PC-9 (cell line): ENCODE measurements around the gene IQSEC1. TPM values are rescaled to one million over a fixed set of nuclear protein-coding genes. Genes with fewer than 3 reads are reported as not detected.

Experiments
- BruUV-seq: library from RNA; stranded (reverse); fragments of 400-500 nt; replicated peaks from 2 replicates; lab custom pipeline; 2021; lab: Mats Ljungman, UMichigan
- CTCF ChIA-PET: fragments of 300-600 bp; sonication (Branson Sonifier 250); formaldehyde crosslinking; loops from one replicate; lab custom pipeline; 2022; ENCODE audit warnings: antibody characterized with exemption; lab: Charles Lee
- POLR2A ChIA-PET: fragments of 300-600 bp; sonication (Branson Sonifier 250); formaldehyde crosslinking; loops from one replicate; lab custom pipeline; 2022; ENCODE audit warnings: antibody characterized with exemption; ENCODE audit not compliant: unreplicated experiment; lab: Charles Lee
- DNase-seq, 2 experiments: peaks; one replicate each; pipeline versions ENCODE4 v3.0.0 to v3.0.0-alpha.2; 2015 to 2022; ENCODE audit warnings: mixed read lengths in 1 of 2
- H2AFZ ChIP-seq: fragments of 200-600 bp; sonication (generic); 2 replicates; pipeline ENCODE4 v1.8.1; 2017; ENCODE audit warnings: antibody characterized with exemption
- H3F3A ChIP-seq: fragments of 200-600 bp; sonication (generic); 2 replicates; pipeline ENCODE4 v1.8.1; 2017; ENCODE audit warnings: antibody characterized with exemption, mild to moderate bottlenecking, low read depth; ENCODE audit not compliant: insufficient read depth
- H3K27ac ChIP-seq: fragments of 200-600 bp; sonication (generic); 2 replicates; pipeline ENCODE4 v1.6.1; 2016; ENCODE audit warnings: mixed run types
- H3K27me3 ChIP-seq: fragments of 200-600 bp; sonication (generic); 2 replicates; pipeline ENCODE4 v1.6.1; 2016; ENCODE audit warnings: low read depth, mixed run types; ENCODE audit not compliant: insufficient read depth
- H3K36me3 ChIP-seq: fragments of 200-600 bp; sonication (generic); 2 replicates; pipeline ENCODE4 v1.6.1; 2016; ENCODE audit warnings: low read depth, mixed run types
- H3K4me1 ChIP-seq: fragments of 200-600 bp; sonication (generic); replicated peaks from 2 replicates; pipeline ENCODE4 v1.6.1; 2016; ENCODE audit warnings: mixed run types; ENCODE audit not compliant: insufficient read depth
- H3K4me2 ChIP-seq: fragments of 200-600 bp; sonication (generic); 2 replicates; pipeline ENCODE4 v1.6.1; 2017; ENCODE audit warnings: mixed run types
- H3K4me3 ChIP-seq: fragments of 200-600 bp; sonication (generic); 2 replicates; pipeline ENCODE4 v1.6.1; 2016; ENCODE audit warnings: mixed run types
- H3K79me2 ChIP-seq: fragments of 200-600 bp; sonication (generic); 2 replicates; pipeline ENCODE4 v1.6.1; 2017; ENCODE audit warnings: low read depth, mixed run types
- H3K9me2 ChIP-seq: fragments of 200-600 bp; sonication (generic); 2 replicates; pipeline ENCODE4 v1.8.1; 2017; ENCODE audit warnings: mild to moderate bottlenecking; ENCODE audit not compliant: insufficient read depth
- H3K9me3 ChIP-seq: fragments of 200-600 bp; sonication (generic); 2 replicates; pipeline ENCODE4 v1.8.1; 2016; ENCODE audit warnings: low read depth; ENCODE audit not compliant: insufficient read depth
- H4K20me1 ChIP-seq: fragments of 200-600 bp; sonication (generic); 2 replicates; pipeline ENCODE4 v1.8.1; 2017; ENCODE audit not compliant: insufficient read depth
- EZH2 ChIP-seq: fragments of 200-600 bp; sonication (generic); IDR thresholded peaks from 2 replicates; pipeline ENCODE4 v1.8.0; 2017; ENCODE audit warnings: antibody characterized with exemption, low read depth
- intact Hi-C: fragments of 100-400 bp; cut with micrococcal nuclease; formaldehyde crosslinking; loops from one replicate; pipeline ENCODE4 v1.10.0; 2022; ENCODE audit not compliant: unreplicated experiment
- total RNA-seq: library from RNA; stranded (reverse); gene quantifications from 2 replicates; pipeline ENCODE4 v1.2.3, GENCODE V29; 2021
- TF ChIP-seq, protein P1 (sequence below): fragments of 200-600 bp; sonication (generic); conservative IDR thresholded peaks from 2 replicates; pipeline ENCODE4 v1.6.1; 2017; ENCODE audit warnings: mixed run types, antibody characterized with exemption, mild to moderate bottlenecking, moderate library complexity

The IQSEC1 gene
- total RNA-seq, 1 experiment from 2014 or later = 30.7 TPM

DNA sequence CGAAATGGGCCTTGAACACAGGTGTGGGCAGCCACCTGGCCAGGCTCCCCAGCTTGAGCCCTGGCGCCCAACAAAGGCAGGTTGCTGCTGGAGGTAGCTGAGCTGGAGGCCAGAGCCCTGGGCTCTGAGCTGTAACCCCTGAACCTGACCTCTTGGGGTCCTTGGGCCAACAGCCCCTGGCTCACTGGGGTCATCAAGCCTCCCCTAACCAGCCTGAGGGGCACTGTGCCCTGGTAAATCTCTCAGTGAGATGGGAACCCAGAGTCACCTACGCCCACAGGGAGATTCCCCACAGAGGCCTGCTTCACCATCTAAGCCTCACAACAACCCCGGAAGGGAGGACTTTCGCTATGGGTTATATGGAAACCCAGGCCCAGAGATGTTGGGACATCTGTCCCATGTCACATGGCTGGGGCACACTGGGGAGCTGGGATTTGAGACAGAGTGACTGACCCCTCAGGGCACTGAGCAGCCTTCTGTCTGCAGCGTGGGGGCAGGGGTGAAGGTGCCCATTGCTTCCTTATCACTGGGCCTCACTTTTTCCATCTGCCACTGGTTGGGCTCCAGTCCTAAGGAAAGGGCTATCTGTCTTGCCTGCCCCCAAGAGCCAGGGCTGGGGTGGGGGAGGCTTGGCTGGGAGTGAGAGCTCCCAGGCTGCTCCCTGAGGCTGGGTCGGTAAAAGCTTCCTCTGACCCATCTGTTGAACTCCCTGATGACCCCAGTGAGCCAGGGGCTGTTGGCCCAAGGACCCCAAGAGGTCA lies 59.1 kb downstream of the IQSEC1 start:
- intact Hi-C loops = no loop called here
- Histone ChIP-seq H3F3A (peaks cover 34% of the 10 kb centered on the region), H3K9me2 (no peaks in the 10 kb centered on the region), H3K4me3 (no peak overlapping the region), H3K79me2 (peaks cover 19% of the 10 kb centered on the region; the same call in 1 of the 2 replicates), H4K20me1 (no peaks in the 10 kb centered on the region), H3K4me1 (peaks cover 53% of the 10 kb centered on the region), H2AFZ (no peak overlapping the region), H3K27ac (no peak overlapping the region), H3K9me3 (no peaks in the 10 kb centered on the region), H3K27me3 (no peaks in the 10 kb centered on the region), H3K4me2 (no peak overlapping the region), H3K36me3 (no peaks in the 10 kb centered on the region)
- POLR2A ChIA-PET = no interaction called here
- no TSS peak for BruUV-seq
- TF ChIP-seq, protein P1, sequence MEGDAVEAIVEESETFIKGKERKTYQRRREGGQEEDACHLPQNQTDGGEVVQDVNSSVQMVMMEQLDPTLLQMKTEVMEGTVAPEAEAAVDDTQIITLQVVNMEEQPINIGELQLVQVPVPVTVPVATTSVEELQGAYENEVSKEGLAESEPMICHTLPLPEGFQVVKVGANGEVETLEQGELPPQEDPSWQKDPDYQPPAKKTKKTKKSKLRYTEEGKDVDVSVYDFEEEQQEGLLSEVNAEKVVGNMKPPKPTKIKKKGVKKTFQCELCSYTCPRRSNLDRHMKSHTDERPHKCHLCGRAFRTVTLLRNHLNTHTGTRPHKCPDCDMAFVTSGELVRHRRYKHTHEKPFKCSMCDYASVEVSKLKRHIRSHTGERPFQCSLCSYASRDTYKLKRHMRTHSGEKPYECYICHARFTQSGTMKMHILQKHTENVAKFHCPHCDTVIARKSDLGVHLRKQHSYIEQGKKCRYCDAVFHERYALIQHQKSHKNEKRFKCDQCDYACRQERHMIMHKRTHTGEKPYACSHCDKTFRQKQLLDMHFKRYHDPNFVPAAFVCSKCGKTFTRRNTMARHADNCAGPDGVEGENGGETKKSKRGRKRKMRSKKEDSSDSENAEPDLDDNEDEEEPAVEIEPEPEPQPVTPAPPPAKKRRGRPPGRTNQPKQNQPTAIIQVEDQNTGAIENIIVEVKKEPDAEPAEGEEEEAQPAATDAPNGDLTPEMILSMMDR = no peak
- TF ChIP-seq EZH2 = no peak
- no peak for DNase-seq
- CTCF ChIA-PET = no interaction called here

DNA sequence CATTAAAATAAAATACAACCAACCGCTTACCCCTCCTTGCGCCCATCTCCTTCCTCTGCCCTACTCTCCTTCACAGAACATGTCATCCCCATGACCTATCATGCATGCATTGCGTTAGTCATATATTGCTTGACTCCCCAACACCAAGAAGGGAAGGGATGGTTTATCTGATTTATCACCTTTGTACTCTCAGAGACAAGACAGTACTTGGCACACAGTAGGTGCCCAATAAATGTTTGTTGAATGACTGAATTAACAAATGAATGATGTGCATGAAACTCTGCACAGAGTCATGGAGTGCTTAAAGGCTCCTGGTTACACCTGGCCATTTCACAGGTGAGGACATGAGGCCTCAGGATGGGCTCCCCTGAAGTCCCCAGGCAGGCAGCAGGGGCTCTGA lies 59.7 kb downstream of the IQSEC1 start:
- DNase-seq = no peak
- no peak for TF ChIP-seq EZH2
- TF ChIP-seq, protein P1 = no peak
- no peaks in the 10 kb centered on the region for H3K36me3 ChIP-seq
- H3K79me2 ChIP-seq = 0 out of 2 replicates have a peak, but pooled peaks cover 18% of the 10 kb centered on the region
- H3K4me3 ChIP-seq = no peak overlapping the region
- H3K4me2 ChIP-seq = no peak overlapping the region
- no peaks in the 10 kb centered on the region for H3K9me3 ChIP-seq
- intact Hi-C loops = no loop called here
- H3F3A ChIP-seq = peaks cover 34% of the 10 kb centered on the region
- no TSS peak for BruUV-seq
- H4K20me1 ChIP-seq = no peaks in the 10 kb centered on the region
- H3K27me3 ChIP-seq = no peaks in the 10 kb centered on the region
- CTCF ChIA-PET = no interaction called here
- peaks cover 57% of the 10 kb centered on the region for H3K4me1 ChIP-seq
- no peak overlapping the region for H2AFZ ChIP-seq
- no peak overlapping the region for H3K27ac ChIP-seq
- no peaks in the 10 kb centered on the region for H3K9me2 ChIP-seq
- POLR2A ChIA-PET = no interaction called here

DNA sequence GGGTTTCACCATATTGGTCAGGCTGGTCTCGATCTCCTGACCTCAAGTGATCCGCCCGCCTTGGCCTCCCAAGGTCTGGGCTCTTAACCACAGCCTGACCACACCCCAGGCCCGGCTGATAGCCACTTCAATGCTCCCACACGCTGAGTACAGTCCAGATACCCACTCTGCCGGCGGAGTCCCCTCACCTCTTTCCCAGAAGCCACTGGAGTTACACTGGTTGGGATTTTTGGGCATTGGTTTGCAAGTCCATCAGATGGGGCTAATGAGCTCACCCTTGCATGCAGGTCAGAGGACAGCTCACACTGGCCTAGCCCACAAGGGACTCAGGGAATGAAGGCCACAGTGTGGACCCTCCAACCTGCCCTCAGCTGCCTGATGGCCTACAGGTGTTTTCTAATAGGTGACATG lies 60.1 kb downstream of the IQSEC1 start:
- Histone ChIP-seq H3K79me2 (0 out of 2 replicates have a peak, but pooled peaks cover 19% of the 10 kb centered on the region), H3K36me3 (no peaks in the 10 kb centered on the region), H2AFZ (no peak overlapping the region), H3K9me3 (no peaks in the 10 kb centered on the region), H3K4me2 (no peak overlapping the region), H3K4me3 (no peak overlapping the region), H3K4me1 (peaks cover 57% of the 10 kb centered on the region), H4K20me1 (no peaks in the 10 kb centered on the region), H3K9me2 (no peaks in the 10 kb centered on the region), H3F3A (peaks cover 34% of the 10 kb centered on the region), H3K27me3 (no peaks in the 10 kb centered on the region), H3K27ac (0 out of 2 replicates have a peak overlapping the region, but pooled peaks have one; percentile 75)
- BruUV-seq = no TSS peak
- CTCF ChIA-PET = no interaction called here
- DNase-seq = no peak
- intact Hi-C loops = no loop called here
- POLR2A ChIA-PET = no interaction called here
- TF ChIP-seq, protein P1 = no peak
- TF ChIP-seq EZH2 = no peak
